NCI-H187 treated with DMSO at 0.1 percent for 48 hours (cell line): ENCODE results near the gene ZNF317.

ENCODE experiments used
- DNase-seq: peaks from one replicate; lab custom pipeline; 2025; lab: John Stamatoyannopoulos, UW

ZNF317 gene

DNA sequence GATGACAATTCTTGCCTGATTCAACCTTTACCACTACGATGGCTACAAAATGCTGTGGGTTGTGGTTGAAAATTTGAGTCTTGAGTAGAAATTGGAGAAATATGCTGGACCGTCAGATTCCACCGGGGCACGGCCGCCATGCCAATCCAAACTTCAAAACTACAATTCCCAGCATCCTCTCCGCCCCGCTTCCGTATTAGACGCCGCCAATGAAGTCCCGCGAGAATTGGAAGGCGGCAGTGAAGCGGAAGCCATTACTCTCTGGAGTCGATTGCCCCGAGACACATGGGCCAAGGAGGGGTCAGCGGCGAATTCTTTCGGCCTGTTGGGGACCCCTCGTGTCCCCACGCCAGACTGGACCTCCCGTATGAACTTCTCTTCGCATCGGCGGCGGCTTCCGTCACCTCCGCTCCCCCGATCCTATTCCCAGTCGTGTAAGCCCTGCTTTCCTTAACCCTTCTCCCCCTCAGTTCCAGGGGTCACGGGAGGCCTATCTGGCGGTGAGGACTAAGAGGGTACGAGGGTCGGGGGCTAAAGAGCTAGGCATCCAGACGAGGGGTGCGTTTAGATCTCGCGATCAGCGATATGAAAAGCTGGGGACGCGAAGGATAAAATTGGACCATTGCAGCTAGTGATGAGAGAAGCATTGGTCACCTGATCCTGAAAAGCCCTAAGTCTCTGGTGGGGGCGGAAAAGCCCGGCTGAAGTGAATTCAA, at the start of gene ZNF317:
TSS of gene ZNF317 (plus strand) at position 239 of the 716 bp plus-strand sequence. CDS start 15,620 bp downstream, outside the sequence.
- DNase-seq, result peak; percentile 66

DNA sequence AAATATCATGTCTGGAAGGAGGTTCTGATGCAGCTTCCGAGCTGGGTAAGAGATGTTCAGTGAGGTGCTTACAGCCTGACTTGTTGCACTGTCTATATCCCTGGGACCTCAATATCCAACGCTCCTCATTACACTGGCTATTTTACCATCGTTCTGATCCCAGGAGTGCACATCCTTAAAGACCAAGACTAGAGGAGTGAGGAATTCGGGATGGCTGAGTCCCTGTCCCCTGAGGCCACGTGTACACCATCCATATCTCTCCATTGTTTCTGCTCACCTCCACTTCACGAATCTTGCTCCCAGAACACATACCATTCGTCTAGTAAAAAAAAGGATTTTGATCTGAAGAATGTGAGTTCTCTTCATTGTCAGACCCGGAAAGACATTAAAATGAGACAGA, 32.8 kb upstream of the ZNF317 start, which contains the start of gene OR7G2:
TSS of gene OR7G2 (minus strand) at position 101 of the 400 bp plus-strand sequence. CDS start 4,232 bp downstream, outside the sequence.
- DNase-seq, result no peak

DNA sequence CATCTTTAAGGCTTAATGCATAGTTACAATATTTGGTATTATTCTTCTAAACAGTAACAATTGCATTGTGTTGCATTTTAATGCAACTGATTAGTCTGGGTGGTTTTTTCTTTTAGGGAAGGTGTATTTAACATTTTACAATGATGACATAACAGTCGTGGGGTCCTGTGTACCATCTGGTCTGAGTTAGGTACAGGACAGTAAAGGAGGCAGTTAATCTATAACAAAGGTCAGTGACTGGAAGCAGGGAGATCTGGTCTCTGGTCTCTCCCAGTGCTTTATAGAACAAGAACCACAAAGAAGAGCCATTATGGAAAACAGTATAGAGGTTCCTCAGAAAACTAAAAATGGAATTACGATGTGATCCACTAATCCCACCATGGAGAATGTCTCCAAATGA, 30.2 kb upstream of the ZNF317 start:
- no peak for DNase-seq

DNA sequence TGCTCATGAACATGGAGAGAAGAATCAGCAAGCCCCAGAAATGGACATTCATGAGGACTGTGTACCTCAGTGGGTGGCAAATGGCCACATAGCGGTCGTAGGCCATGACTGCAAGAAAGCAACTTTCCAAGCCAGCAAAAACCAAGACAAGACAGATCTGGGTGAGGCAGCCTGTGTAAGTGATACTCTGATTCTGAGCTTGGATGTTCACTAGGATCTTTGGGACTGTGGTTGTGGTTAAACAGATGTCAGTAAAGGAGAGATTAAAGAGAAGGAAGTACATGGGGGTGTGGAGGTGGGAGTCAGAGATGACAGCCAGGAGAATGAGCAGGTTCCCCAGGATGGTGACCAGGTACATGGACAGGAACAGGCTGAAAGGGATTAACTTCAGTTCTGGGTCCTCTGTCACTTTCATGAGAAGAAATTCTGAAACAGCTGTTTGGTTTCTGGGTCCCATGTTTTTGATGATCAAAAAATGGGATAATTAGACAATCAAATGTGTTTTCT, 24.8 kb upstream of the ZNF317 start, which contains the start of gene OR7G1:
TSS of gene OR7G1 (minus strand) at position 457 of the 507 bp plus-strand sequence. CDS start at position 457, 0 bp downstream.
- DNase-seq, result no peak

DNA sequence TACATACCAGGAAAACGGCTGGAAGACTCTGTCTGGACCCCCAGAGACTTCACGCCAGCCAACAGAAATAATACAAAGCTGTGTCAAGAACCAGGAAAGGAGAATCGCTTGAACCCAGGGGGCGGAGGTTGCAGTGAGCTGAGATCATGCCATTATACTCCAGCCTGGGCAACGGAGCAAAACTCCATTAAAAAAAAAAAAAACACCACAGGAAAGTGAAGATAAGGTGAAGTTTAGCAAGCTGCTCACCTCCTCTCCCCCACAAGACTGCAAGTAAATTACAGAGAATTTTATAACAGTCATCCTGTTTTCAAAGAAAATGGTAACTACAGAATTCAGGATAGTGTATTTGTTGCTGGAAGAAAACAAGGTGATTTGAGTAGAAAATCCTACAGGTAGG, 23.6 kb upstream of the ZNF317 start:
- no peak for DNase-seq

DNA sequence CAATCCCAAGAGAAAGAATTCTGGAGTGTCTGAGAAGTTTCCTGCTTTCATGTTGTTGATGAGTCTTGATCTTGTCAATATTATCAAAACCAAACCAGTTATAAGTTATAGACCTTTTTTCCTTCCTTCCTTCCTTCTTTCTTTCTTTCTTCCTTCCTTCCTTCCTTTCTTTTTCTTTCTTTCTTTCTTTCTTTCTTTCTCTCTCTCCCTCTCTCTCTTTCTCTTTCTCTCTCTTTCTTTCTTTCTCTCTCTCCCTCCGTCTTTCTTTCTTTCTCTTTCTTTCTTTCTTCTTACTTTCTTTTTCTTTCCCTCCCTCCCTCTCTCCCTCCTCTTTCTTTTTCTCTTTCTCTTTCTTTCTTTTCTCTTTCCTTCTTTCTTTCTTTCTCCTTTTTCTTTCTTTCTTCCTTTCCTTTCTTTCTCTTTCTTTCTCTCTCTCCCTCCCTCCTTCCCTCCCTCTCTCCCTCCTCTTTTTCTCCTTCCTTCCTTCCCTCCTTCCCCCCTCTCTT, 13.2 kb upstream of the ZNF317 start, which contains the start of gene OR7G3:
TSS of gene OR7G3 (minus strand) at position 51 of the 506 bp plus-strand sequence. CDS start at position 51, 0 bp downstream.
- no peak for DNase-seq

DNA sequence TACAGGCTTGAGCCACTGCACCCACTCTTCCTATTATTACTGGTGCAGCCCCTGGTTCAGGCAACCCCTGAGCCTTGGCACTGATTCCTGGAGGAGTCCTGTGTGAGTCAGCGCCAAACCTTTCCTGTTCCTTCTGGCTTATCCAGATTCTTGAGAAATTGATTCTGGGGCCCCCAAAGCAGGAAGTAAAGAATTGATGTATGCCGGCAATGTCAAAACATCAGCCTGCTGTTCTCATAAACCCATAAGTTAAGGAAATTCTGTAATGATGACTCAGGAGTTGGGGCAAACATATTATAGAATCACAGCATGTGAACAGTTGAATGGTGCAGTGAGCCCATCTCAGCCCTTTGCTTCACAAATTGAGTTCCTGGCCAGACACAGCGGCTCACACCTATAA, 12.0 kb upstream of the ZNF317 start:
- no peak for DNase-seq

DNA sequence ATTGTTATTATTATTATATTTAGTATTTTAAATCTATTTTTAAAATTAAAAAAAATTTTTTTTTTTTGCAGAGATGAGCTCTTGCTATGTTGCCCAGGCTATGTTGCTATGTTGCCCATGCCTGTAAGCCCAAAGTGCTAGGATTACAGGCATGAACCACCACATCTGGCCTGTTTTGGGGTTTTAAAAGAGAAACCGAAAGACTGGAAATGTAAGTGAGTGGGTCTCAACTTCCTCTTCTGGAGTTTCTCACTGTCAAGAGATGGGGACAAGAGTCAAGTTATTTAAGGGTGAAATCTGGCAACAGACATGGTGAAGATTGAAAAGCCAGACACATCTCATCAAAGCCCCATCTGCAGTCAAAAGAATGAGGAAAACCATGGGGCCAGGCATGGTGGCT, 9.2 kb upstream of the ZNF317 start:
- DNase-seq, result no peak

DNA sequence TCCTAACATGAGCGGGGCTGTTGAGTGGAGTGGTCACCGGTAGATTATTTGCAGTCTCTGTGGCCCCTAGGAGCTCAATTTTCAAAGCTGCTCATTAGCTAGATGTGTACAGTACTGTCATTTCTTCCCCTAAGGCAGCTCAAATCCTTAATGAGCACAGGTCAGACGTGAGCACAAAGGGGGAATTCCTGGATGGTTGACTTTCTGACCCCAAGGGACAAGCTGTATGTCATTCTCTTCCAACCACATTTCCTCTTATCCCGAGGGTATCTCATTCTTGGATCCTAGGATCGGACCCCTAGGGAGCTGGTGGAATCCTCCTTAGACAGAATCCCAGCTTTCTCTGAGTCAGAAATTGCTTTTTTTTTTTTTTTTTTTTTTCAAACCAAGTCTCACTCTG, 7.8 kb upstream of the ZNF317 start:
- no peak for DNase-seq

DNA sequence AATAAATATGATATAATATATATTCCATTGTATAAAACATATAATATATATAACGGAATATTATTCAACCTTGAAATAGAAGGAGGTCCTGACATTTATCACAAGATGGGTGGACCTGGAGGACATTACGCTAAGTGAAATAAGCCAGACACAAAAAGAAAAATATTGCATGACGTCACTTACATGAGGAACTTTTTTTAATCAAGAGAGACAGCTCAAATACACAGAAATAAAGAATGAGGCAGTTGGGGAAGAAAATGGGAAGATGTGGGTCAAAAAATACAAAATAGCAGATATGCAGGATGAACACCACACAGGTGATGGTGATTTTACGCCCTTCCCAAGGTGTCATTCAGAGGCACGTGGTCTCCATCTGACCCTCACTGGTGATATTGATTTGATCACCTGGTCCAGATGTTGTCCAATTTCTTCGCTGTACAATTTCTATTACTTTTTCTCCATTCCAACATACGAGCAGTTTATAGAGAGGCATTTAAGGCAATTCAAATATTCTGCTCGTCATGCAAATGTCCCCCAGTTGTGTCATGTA, 513 bp upstream of the ZNF317 start:
- no peak for DNase-seq

DNA sequence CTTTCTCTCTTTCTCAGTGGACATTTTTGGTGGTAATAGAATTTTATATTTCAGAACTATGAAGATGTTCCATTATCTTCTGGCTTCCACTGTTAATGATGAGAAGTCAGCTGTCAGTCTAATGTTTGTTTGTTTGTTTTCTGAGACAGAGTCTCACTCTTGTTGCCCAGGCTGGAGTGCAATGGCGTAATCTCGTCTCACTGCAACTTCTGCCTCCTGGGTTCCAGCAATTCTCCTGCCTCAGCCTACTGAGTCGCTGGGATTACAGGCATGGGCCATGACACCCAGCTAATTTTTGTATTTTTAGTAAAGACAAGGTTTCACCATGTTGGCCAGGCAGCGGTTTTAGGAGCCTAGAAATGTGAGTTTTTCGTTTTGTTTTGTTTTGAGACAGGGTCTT, 4.7 kb downstream of the ZNF317 start:
- no peak for DNase-seq

DNA sequence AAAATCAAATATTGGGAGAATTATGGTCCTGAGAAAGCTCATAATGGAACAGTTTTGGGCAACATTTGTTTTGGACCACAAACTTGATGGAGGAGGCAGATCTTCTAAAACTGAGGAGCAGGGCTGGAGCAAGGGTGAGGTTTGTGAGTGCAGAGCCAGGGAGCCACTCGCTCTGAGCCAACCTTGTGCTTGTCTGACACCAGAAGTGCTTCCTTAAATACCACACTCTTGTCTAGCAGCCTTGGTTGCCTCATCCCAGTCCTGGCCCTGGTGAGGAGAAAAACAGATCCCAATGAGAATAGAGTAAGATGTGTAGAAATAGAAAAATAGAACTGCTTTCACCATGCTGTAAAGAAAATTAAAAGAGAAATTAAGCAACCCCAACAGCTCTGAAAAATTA, 6.7 kb downstream of the ZNF317 start:
- DNase-seq, result no peak

DNA sequence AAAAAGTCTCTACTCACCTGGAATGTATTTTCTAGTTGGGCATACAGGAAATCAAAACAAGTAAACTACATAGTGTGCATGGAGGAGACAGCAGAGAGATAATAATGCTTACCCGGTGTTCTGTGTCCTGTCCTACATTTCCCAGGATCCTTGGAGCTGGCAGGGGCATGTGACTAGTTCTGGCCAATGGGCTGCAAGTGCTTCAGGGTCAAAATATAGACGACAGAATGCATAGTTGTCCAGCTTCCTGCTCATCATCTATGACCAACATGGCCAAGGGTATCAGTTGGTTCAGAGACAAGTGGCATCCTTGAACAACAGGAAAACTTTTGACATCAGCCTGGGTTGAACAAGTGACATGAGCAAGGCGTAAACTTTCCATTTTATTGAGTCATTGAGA, 8.5 kb downstream of the ZNF317 start:
- no peak for DNase-seq

DNA sequence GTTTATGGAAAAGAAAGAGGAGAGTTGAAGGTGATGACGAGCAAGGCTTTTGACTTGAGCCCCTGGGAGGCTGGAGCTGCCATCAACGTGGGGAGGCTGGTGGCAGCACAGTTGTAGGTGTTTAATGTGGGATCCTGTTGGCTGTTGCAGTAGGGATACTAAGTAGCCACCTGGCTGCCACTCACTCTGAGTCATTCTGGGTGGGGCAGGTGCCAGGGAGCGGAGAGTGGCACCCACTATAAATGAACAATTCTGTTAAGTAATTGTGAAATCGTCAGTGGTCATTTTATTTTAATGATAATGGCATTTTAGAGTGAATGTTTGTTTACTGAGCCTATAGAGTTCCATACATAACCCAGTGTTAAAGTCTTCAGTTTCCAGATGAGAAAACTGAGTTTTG, 9.8 kb downstream of the ZNF317 start:
- no peak for DNase-seq

DNA sequence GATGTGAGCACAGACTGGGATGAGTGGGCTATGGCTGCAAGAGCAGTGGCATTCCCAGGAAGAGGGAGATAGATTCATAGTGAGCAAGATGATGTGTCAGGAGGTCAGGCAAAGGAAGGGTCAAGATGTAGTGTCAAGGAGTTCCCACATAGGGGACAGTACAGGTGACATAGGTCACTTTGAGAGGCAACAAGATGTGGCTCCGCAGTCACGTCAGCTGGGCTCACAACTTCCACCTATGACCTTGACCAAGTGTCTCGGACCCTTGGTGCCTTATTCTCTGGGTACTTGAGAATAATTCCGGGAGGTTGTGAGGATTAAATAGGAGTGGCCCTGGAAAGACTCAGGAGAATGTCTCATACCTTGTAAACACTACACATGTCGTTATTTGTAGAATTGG, 10.5 kb downstream of the ZNF317 start:
- DNase-seq, result no peak

DNA sequence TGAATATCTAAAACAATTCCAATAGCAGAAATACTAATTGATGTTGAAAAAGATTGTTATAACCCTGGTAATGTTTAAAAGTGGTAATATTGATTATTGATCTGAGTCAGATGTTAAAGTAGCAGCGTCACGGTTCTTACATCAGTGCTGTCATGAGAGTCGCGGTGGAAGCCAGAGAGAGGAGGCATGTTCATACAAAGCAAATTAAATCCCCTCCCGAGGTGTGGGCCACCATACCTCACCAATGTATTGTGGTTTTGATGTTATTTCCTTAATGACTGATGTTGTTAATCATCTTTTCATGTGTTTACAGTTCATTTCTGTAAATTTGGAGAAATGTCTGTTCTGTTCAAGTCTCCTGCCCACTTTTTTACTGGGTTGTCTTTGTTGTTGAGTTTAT, 11.2 kb downstream of the ZNF317 start:
- no peak for DNase-seq

DNA sequence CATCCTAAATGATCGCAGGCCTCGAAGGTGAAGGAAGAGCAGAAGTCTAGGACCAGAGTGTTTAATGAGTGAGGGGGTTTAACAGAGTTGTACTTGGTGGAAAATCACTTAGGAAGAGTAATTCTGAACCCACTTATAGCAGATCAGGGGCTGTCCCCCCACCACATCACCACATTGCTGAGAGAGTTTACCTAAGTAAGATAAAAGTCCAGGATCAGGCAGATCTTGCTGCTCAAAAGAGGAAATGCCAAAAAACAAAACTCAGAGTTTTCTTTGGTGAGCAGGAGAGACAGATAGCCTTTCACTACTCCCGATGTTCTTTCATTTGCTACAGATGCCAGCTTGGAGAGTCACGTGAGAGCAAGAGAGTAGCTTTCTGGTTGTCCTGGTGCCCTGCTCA, 15.4 kb downstream of the ZNF317 start:
- DNase-seq, result no peak

DNA sequence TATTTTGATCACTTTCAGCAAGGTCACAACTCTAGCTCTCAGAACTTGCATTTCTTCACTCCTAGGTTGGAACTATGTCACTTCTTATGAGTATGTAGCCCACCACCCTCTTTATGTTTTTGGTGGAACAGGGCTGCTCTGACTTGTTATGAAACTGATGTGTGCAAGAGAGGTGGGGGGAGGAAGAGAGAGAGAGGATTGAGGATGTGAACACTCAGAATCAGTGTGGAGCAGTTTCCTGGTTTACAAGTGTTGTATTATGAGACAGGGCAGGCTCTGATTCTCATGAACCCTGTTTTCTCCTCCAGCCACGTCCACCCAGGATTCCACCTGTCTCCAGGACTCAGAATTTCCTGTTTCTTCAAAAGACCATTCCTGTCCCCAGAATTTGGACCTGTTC, 16.1 kb downstream of the ZNF317 start:
- DNase-seq, result no peak

DNA sequence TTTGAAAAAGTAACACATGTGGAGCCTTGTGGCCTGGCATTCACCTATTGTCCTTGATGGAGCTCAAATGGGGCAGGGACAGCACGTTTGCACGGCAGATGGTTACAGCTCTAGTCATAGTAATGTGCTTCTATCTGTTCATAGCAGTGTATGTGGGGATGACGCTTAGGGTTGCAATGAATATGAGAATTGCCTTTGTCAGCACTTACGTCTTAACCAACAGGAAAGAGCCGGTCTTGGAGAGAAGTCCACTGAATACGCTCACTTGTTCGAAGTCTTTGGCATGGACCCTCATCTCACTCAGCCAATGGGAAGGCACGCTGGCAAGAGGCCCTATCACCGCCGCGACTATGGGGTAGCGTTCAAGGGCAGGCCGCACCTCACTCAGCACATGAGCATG, 19.7 kb downstream of the ZNF317 start:
- DNase-seq, result no peak

DNA sequence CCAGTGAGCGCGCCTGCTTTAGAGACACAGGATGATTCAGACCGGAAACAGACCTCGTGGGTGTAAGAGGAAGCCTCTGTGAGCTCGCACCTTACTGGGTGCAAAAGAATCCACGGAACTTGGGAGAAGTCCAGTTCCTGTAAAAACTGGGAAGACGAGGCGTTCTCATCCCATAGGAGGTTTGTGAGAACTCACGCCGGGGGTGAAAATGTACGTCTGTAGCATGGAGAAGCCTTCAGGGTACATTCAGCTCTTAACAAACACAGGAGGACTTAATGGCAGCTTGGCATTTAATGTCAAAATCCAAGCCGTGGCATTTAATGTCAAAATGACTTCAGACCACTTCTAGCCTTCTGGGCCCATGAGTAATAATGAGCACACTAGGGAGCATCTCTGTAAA, 21.2 kb downstream of the ZNF317 start:
- no peak for DNase-seq

DNA sequence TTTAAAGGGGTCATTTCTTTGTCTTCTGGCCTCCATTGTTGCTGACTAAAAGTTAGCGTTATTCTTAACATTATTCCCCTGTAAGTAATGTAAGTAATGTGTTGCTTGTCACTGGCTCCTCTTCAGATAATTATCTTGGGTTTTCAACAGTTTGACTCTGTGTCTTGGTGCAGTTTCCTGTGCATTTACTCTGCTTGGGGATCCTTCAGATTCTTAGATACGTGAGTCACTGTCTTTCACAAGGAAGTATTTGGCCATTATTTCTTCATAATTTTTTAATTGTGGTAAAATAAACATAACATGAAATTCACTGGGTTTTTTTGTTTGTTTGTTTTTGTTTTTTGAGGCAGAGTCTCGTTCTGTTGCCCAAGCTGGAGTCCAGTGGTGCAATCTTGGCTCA, 25.1 kb downstream of the ZNF317 start:
- DNase-seq, result no peak

DNA sequence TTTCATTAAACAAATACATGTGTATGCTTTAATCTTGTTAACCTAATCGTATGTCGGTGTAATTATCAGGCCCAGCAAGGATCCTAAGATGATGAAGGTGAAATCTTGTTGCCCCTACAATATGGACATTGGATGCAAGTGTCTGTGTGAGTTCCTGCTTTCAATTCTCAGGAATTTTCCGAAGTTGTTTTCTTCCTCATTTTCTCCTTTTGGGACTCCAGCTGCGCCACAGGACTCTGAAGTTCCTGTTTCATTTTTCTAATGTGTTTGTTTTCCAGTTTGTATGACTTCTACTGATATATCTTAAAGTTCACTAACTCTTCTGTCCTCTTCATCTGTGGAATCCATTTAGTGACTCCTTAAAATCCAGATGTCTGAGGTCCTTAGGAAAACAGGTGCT, 26.6 kb downstream of the ZNF317 start:
- no peak for DNase-seq

DNA sequence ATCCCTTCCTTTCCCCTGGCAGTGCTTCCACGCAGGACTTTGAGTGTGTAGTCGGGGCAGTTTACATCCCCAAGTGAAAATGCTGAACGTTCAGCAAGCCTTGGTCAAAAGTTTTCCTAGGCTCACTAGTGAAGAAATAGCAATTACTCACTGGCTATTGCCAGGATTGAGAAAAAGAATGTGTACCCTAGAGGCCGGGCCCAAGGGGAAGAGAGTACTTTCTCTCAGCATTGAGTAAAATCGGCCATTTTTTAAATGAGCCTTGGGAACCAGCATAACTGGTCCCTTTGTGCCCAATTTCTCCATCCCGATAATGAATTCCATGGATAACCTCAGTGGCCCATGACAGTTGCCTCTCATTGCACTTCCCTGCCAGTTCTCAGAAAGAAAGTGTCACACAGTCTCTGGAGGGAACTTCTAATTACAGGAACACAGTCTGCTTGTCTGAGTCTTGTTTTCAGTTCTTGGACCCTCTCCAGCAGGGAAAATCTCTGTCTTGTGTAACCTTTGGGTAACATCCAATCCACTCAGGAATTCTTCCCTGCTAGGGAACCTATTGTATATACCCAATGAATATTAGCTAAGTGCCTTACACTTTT, 31.3 kb downstream of the ZNF317 start:
- no peak for DNase-seq
